Smooth muscle cell (in vitro differentiated cells): ENCODE results near the gene POU6F2. TPM values are rescaled to one million over a fixed set of nuclear protein-coding genes. Genes with fewer than 3 reads are reported as not detected.

Source experiments
- DNase-seq: peaks from one replicate; lab custom pipeline; 2025; ENCODE audit not compliant: unreplicated experiment; lab: John Stamatoyannopoulos, UW
- H2AFZ ChIP-seq: fragments of 200-600 bp; sonication (generic); 2 replicates; pipeline ENCODE4 v1.6.0; 2016; ENCODE audit warnings: antibody characterized with exemption, low read depth, mild to moderate bottlenecking
- H3F3A ChIP-seq: fragments of 200-600 bp; sonication (generic); 2 replicates; pipeline ENCODE4 v1.6.0; 2017; ENCODE audit warnings: antibody characterized with exemption, low read depth
- H3K27ac ChIP-seq: fragments of 200-600 bp; sonication (generic); 2 replicates; pipeline ENCODE4 v1.5.1; 2016; ENCODE audit warnings: low read depth, mild to moderate bottlenecking
- H3K27me3 ChIP-seq: fragments of 200-600 bp; sonication (generic); 2 replicates; pipeline ENCODE4 v1.6.1; 2016; ENCODE audit warnings: low read depth, mild to moderate bottlenecking
- H3K36me3 ChIP-seq: fragments of 200-600 bp; sonication (generic); 2 replicates; pipeline ENCODE4 v1.5.1; 2016; ENCODE audit warnings: low read depth
- H3K4me1 ChIP-seq: fragments of 200-600 bp; sonication (generic); 2 replicates; pipeline ENCODE4 v1.5.1; 2016; ENCODE audit warnings: low read depth
- H3K4me2 ChIP-seq: fragments of 200-600 bp; sonication (generic); 2 replicates; pipeline ENCODE4 v1.6.0; 2016; ENCODE audit warnings: mild to moderate bottlenecking
- H3K4me3 ChIP-seq: fragments of 200-600 bp; sonication (generic); 2 replicates; pipeline ENCODE4 v1.5.1; 2016; ENCODE audit warnings: mild to moderate bottlenecking
- H3K79me2 ChIP-seq: fragments of 200-600 bp; sonication (generic); 2 replicates; pipeline ENCODE4 v1.6.0; 2016; ENCODE audit warnings: low read depth, mild to moderate bottlenecking
- H3K9ac ChIP-seq: fragments of 200-600 bp; sonication (generic); 2 replicates; pipeline ENCODE4 v1.6.0; 2016; ENCODE audit warnings: low read depth
- H3K9me3 ChIP-seq: fragments of 200-600 bp; sonication (generic); replicated peaks from 2 replicates; pipeline ENCODE4 v1.5.1; 2016; ENCODE audit warnings: low read depth
- H4K20me1 ChIP-seq: fragments of 200-600 bp; sonication (generic); 2 replicates; pipeline ENCODE4 v1.6.0; 2016; ENCODE audit warnings: low read depth
- WGBS: methylation state at CpG from one replicate; pipeline ENCODE4 v1.1.7; 2016; ENCODE audit warnings: low lambda C conversion rate; 5-methylcytosine and 5-hydroxymethylcytosine counted together
- polyA plus RNA-seq: library from polyadenylated mRNA; unstranded; fragments of >200 nt; fragmentation: Nextera tagmentation; extraction: Ambion mirVana; gene quantifications from 2 replicates; pipeline ENCODE4 v1.2.1, GENCODE V29; 2016
- total RNA-seq: library from RNA; depleted of rRNA; stranded (reverse); fragments of >200 nt; gene quantifications from 2 replicates; pipeline ENCODE4 v1.2.3, GENCODE V29; 2014
- TF ChIP-seq, protein P1 (sequence below): fragments of 200-600 bp; sonication (generic); IDR thresholded peaks from 2 replicates; pipeline ENCODE4 v1.5.1; 2017; ENCODE audit warnings: borderline replicate concordance, mild to moderate bottlenecking, antibody characterized with exemption; ENCODE audit not compliant: insufficient read depth, poor library complexity, severe bottlenecking

The POU6F2 gene
- total and polyA plus RNA-seq, 2 experiments from 2014 or later: 1.2 TPM

DNA sequence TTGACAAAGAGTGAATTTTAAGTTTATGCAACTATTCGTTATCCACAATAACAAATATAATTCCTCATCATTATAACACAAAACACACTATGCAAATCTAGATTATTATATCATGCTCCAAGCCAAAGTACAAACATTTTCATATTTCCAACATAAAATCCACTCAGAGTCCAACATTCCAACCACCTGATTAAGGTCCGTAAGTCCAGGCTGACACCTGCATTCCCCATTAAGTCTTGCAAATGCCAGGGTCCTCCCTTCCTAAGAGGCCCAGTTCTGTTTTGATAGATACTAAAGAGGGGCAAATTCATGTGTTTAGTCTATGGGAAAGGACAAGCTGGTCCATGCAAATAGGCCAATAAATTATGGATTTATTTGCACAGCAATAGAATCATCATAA lies 206.1 kb downstream of the POU6F2 start:
- Histone ChIP-seq H3K4me3 (no peak overlapping the region), H3K79me2 (no peaks in the 10 kb centered on the region), H3K36me3 (no peaks in the 10 kb centered on the region), H3K9ac (no peak overlapping the region), H3K27ac (no peak overlapping the region), H3K4me2 (no peak overlapping the region), H3K9me3 (no peaks in the 10 kb centered on the region), H4K20me1 (no peaks in the 10 kb centered on the region), H3K4me1 (peaks cover 4% of the 10 kb centered on the region), H2AFZ (no peak overlapping the region), H3F3A (no peaks in the 10 kb centered on the region), H3K27me3 (no peaks in the 10 kb centered on the region)
- TF ChIP-seq, protein P1, sequence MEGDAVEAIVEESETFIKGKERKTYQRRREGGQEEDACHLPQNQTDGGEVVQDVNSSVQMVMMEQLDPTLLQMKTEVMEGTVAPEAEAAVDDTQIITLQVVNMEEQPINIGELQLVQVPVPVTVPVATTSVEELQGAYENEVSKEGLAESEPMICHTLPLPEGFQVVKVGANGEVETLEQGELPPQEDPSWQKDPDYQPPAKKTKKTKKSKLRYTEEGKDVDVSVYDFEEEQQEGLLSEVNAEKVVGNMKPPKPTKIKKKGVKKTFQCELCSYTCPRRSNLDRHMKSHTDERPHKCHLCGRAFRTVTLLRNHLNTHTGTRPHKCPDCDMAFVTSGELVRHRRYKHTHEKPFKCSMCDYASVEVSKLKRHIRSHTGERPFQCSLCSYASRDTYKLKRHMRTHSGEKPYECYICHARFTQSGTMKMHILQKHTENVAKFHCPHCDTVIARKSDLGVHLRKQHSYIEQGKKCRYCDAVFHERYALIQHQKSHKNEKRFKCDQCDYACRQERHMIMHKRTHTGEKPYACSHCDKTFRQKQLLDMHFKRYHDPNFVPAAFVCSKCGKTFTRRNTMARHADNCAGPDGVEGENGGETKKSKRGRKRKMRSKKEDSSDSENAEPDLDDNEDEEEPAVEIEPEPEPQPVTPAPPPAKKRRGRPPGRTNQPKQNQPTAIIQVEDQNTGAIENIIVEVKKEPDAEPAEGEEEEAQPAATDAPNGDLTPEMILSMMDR: no peak
- WGBS: 92% methylated on average over 2 of the region's 2 CpGs
- no peak for DNase-seq

DNA sequence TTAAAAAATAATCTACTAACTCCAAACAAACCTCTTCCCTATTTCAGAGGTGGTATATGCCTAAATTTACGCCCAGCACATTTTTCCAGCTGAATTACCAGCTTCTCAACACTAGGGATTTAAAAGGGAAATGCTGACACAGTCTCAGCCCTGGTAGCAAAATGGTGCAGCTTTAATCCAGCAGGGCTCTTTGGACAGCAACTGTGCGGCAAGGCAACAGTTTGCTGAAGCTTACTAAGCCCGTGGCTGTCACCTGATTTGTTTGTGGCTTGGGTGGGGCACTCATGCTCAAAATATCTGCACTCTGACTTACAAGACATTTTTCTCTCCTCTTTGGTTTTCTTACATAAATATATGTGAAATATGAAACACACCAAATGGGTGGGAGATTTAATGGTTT lies 206.7 kb downstream of the POU6F2 start:
- no peaks in the 10 kb centered on the region for H3K79me2 ChIP-seq
- TF ChIP-seq, protein P1: no peak
- H3K27ac ChIP-seq: no peak overlapping the region
- H3K4me1 ChIP-seq: peaks cover 4% of the 10 kb centered on the region
- H3K9me3 ChIP-seq: no peaks in the 10 kb centered on the region
- no peak overlapping the region for H2AFZ ChIP-seq
- H4K20me1 ChIP-seq: no peaks in the 10 kb centered on the region
- H3K4me2 ChIP-seq: no peak overlapping the region
- 52% methylated on average over 3 of the region's 3 CpGs for WGBS
- no peaks in the 10 kb centered on the region for H3F3A ChIP-seq
- DNase-seq: no peak
- H3K9ac ChIP-seq: no peak overlapping the region
- no peak overlapping the region for H3K4me3 ChIP-seq
- H3K36me3 ChIP-seq: no peaks in the 10 kb centered on the region
- no peaks in the 10 kb centered on the region for H3K27me3 ChIP-seq

DNA sequence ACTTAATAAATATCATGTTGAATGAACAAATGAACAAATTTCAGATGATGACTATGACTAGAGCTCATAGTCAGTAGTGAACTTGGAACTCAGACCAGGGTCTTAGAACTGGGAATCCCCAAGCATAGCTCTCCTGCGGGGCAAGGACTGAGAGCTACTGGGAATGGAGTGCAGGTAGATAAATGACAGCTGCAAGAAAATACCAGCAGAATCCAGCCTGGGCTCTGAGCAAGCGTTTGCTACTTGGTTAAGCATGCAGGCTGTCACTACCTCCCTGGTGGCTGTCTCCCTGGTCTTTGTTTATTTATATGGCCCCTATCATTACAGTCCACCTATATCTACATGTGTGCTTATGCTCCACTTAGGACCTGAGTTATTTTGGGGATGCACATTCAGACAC lies 208.4 kb downstream of the POU6F2 start:
- Histone ChIP-seq H3K36me3 (no peaks in the 10 kb centered on the region), H3F3A (no peaks in the 10 kb centered on the region), H2AFZ (no peak overlapping the region), H3K4me1 (peaks cover 4% of the 10 kb centered on the region), H3K27ac (no peak overlapping the region), H3K4me3 (no peak overlapping the region), H3K4me2 (no peak overlapping the region), H3K9ac (no peak overlapping the region), H4K20me1 (no peaks in the 10 kb centered on the region), H3K9me3 (no peaks in the 10 kb centered on the region), H3K27me3 (no peaks in the 10 kb centered on the region), H3K79me2 (no peaks in the 10 kb centered on the region)
- no peak for DNase-seq
- WGBS: 72% methylated on average over 2 of the region's 2 CpGs
- TF ChIP-seq, protein P1: no peak

DNA sequence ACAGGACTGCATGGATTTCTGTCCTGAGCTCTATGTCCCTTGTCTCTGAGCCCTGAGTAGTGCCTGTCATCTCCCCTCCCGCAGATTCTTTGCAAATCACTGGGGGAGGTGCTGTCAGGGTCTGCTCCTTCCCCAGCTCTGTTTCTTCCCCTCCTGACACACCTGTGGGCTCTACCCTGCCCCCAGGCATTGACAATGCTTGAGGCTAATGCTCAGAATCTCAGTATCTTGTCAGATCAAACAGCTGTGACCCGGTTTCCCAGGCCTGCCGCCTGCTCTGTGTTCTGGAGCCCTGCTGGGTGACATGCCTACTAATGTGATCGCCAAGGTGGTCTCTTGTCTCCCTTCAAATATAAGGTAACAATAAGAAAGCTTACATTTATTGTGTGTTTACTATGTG lies 209.0 kb downstream of the POU6F2 start:
- Histone ChIP-seq H2AFZ (no peak overlapping the region), H3K9ac (no peak overlapping the region), H3K27ac (no peak overlapping the region), H3K4me3 (no peak overlapping the region), H3K9me3 (no peaks in the 10 kb centered on the region), H3F3A (no peaks in the 10 kb centered on the region), H3K27me3 (no peaks in the 10 kb centered on the region), H4K20me1 (no peaks in the 10 kb centered on the region), H3K4me2 (no peak overlapping the region), H3K36me3 (no peaks in the 10 kb centered on the region), H3K79me2 (no peaks in the 10 kb centered on the region), H3K4me1 (peaks cover 4% of the 10 kb centered on the region)
- TF ChIP-seq, protein P1: no peak
- DNase-seq: no peak
- 69% methylated on average over 4 of the region's 4 CpGs for WGBS
